Measurements from ENCODE around the gene CDC5L. TPM values are rescaled to one million over a fixed set of nuclear protein-coding genes. Genes with fewer than 3 reads are reported as not detected.

CDC5L gene
- total RNA-seq, 1 experiment from 2014 or later: 43.9 TPM

DNA sequence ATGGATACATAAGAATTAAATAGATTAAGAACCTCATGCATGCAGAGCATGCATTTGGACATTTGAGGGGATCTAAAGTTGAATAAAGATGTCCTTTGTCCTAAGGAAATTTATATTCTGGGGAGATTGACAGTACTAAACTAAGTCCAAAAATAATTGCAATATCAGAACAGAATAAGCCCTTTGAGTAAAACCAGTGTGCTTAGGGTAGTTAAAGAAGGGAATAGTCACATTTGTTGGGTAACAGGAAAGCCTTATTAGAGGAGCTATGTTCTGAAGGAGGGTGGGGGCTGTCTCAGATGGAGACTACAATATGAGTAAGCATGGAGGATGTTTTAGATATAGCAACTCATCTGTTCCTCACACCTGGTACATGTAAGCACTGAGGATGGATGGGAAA is 35.8 kb downstream of the CDC5L start:
- no peak for TF ChIP-seq EZH2 (IDR thresholded peaks at IDR 0.05; ENCODE audit: borderline replicate concordance, low read depth, low read length, poor library complexity, severe bottlenecking)
- TF ChIP-seq, protein P1, sequence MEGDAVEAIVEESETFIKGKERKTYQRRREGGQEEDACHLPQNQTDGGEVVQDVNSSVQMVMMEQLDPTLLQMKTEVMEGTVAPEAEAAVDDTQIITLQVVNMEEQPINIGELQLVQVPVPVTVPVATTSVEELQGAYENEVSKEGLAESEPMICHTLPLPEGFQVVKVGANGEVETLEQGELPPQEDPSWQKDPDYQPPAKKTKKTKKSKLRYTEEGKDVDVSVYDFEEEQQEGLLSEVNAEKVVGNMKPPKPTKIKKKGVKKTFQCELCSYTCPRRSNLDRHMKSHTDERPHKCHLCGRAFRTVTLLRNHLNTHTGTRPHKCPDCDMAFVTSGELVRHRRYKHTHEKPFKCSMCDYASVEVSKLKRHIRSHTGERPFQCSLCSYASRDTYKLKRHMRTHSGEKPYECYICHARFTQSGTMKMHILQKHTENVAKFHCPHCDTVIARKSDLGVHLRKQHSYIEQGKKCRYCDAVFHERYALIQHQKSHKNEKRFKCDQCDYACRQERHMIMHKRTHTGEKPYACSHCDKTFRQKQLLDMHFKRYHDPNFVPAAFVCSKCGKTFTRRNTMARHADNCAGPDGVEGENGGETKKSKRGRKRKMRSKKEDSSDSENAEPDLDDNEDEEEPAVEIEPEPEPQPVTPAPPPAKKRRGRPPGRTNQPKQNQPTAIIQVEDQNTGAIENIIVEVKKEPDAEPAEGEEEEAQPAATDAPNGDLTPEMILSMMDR (conservative IDR thresholded peaks at IDR 0.05; ENCODE audit: low read depth, low read length): no peak
- Histone ChIP-seq H3K4me1 (ENCODE audit: insufficient read depth, low read length, poor library complexity, severe bottlenecking) (no peaks in the 10 kb centered on the region), H3K27me3 (replicated peaks; ENCODE audit: insufficient read depth, low read depth, low read length, poor library complexity) (no peaks in the 10 kb centered on the region), H3K27ac (ENCODE audit: low read depth, low read length, poor library complexity, severe bottlenecking) (no peak overlapping the region), H3K36me3 (ENCODE audit: insufficient read depth, low read length, poor library complexity, severe bottlenecking) (peaks cover 84% of the 10 kb centered on the region), H3K9me3 (ENCODE audit: low read depth, low read length, poor library complexity, severe bottlenecking) (no peaks in the 10 kb centered on the region), H3K4me3 (ENCODE audit: low read depth, low read length, poor library complexity, severe bottlenecking) (no peak overlapping the region)
- no TSS peak for BruUV-seq (replicated peaks)
- no peak for DNase-seq (ENCODE audit: low spot score)
- intact Hi-C loops (cut with micrococcal nuclease; ENCODE audit: unreplicated experiment): no loop called here
- ChIA-PET POLR2A (ENCODE audit: low non-redundant PET) (no interaction called here), CTCF (no interaction called here)

DNA sequence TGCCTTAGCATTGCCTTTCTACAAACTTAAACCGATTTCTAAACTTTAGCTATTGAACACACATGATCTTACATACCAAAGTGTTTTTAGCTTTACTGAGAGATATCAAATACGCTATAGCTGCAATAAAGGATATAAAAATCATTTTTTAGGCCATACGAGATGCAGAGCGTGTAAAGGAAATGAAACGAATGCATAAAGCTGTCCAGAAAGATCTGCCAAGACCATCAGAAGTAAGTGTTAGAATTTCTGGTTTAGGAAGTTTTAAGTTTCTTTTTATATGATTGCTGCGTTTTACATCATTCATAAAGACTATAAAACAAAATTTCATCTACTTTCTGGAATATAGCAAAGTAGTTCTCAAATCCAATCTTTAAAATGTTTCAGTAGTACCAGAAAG is 38.4 kb downstream of the CDC5L start:
- no peak for DNase-seq (ENCODE audit: low spot score)
- Histone ChIP-seq H3K4me1 (ENCODE audit: insufficient read depth, low read length, poor library complexity, severe bottlenecking) (no peaks in the 10 kb centered on the region), H3K4me3 (ENCODE audit: low read depth, low read length, poor library complexity, severe bottlenecking) (no peak overlapping the region), H3K9me3 (ENCODE audit: low read depth, low read length, poor library complexity, severe bottlenecking) (no peaks in the 10 kb centered on the region), H3K27me3 (replicated peaks; ENCODE audit: insufficient read depth, low read depth, low read length, poor library complexity) (no peaks in the 10 kb centered on the region), H3K36me3 (ENCODE audit: insufficient read depth, low read length, poor library complexity, severe bottlenecking) (peaks cover 86% of the 10 kb centered on the region), H3K27ac (ENCODE audit: low read depth, low read length, poor library complexity, severe bottlenecking) (no peak overlapping the region)
- no TSS peak for BruUV-seq (replicated peaks)
- TF ChIP-seq, protein P1 (conservative IDR thresholded peaks at IDR 0.05; ENCODE audit: low read depth, low read length): no peak
- no peak for TF ChIP-seq EZH2 (IDR thresholded peaks at IDR 0.05; ENCODE audit: borderline replicate concordance, low read depth, low read length, poor library complexity, severe bottlenecking)
- POLR2A ChIA-PET (ENCODE audit: low non-redundant PET): no interaction called here
- intact Hi-C loops (cut with micrococcal nuclease; ENCODE audit: unreplicated experiment): no loop called here
- CTCF ChIA-PET: no interaction called here

DNA sequence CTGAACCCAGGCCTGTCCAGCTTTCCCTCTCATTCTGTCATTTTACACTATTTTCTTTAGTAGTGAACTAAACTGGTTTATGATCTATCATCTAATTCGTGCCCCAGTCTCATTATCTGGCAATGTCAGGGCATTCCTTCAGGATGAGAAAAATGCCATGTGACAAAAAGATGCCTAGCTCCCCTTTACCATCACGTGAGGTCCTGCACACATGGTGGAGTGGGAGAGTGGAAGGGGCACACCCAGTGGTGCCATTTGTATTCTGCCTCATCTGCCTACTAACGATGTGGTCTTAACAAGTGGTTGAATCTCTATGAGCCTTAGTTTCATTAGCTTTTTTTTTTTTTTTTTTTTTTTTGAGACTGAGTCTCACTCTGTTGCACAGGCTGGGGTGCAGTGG is 41.2 kb downstream of the CDC5L start:
- H3K4me3 ChIP-seq (ENCODE audit: low read depth, low read length, poor library complexity, severe bottlenecking): no peak overlapping the region
- no peak for DNase-seq (ENCODE audit: low spot score)
- no peak for TF ChIP-seq EZH2 (IDR thresholded peaks at IDR 0.05; ENCODE audit: borderline replicate concordance, low read depth, low read length, poor library complexity, severe bottlenecking)
- TF ChIP-seq, protein P1 (conservative IDR thresholded peaks at IDR 0.05; ENCODE audit: low read depth, low read length): no peak
- intact Hi-C loops (cut with micrococcal nuclease; ENCODE audit: unreplicated experiment): no loop called here
- no TSS peak for BruUV-seq (replicated peaks)
- H3K36me3 ChIP-seq (ENCODE audit: insufficient read depth, low read length, poor library complexity, severe bottlenecking): peaks cover 80% of the 10 kb centered on the region
- ChIA-PET CTCF (interaction anchor here (0.7 kb wide), 1 partner anchor 274 kb away, joined by 7 read pairs; no protein-coding TSS in a partner anchor), POLR2A (ENCODE audit: low non-redundant PET) (no interaction called here)
- H3K9me3 ChIP-seq (ENCODE audit: low read depth, low read length, poor library complexity, severe bottlenecking): no peaks in the 10 kb centered on the region
- no peaks in the 10 kb centered on the region for H3K27me3 ChIP-seq (replicated peaks; ENCODE audit: insufficient read depth, low read depth, low read length, poor library complexity)
- H3K4me1 ChIP-seq (ENCODE audit: insufficient read depth, low read length, poor library complexity, severe bottlenecking): peaks cover 5% of the 10 kb centered on the region
- H3K27ac ChIP-seq (ENCODE audit: low read depth, low read length, poor library complexity, severe bottlenecking): no peak overlapping the region

Measured in A673 (cell line).